CMK (cell line): Measurements from ENCODE around the gene MVD.
"Not testable (repeated sequence)": the region's sequence is repeated elsewhere in the genome, so short reads cannot be mapped to it uniquely, and the experiment has no call there.

ENCODE experiments used
- DNase-seq: peaks from one replicate; pipeline ENCODE4 v3.0.0-alpha.2; 2010; ENCODE audit warnings: low read depth

Gene MVD

GRCh38 chr16:88681709-88682451 lies 19.0 kb upstream of the MVD start:
- no peak for DNase-seq

GRCh38 chr16:88681084-88681680 lies 18.3 kb upstream of the MVD start:
- no peak for DNase-seq

GRCh38 chr16:88680554-88681083 lies 17.7 kb upstream of the MVD start:
- no peak for DNase-seq

- no peak for DNase-seq
Measured at GRCh38 chr16:88678224-88678979, 15.5 kb upstream of the MVD start.

- DNase-seq, result no peak
Measured at GRCh38 chr16:88677721-88678120, 14.8 kb upstream of the MVD start.

GRCh38 chr16:88676502-88677242 lies 13.8 kb upstream of the MVD start:
- DNase-seq, result no peak

GRCh38 chr16:88673716-88674379 lies 11.0 kb upstream of the MVD start:
- DNase-seq, result no peak

GRCh38 chr16:88672776-88673175 lies 9.9 kb upstream of the MVD start:
- DNase-seq, result no peak

GRCh38 chr16:88671806-88672205 lies 8.9 kb upstream of the MVD start:
- DNase-seq, result no peak

GRCh38 chr16:88669980-88670379 lies 7.1 kb upstream of the MVD start:
- DNase-seq, result no peak

- not testable (repeated sequence) for DNase-seq
Measured at GRCh38 chr16:88669493-88669892, 6.6 kb upstream of the MVD start.

GRCh38 chr16:88667461-88667860 lies 4.6 kb upstream of the MVD start:
- no peak for DNase-seq

GRCh38 chr16:88665570-88665969 lies 2.7 kb upstream of the MVD start:
- DNase-seq, result no peak

GRCh38 chr16:88665148-88665547 lies 2.3 kb upstream of the MVD start:
- DNase-seq, result no peak

GRCh38 chr16:88662222-88662842 lies 559 bp downstream of the MVD start:
- no peak for DNase-seq

- DNase-seq, result no peak
Measured at GRCh38 chr16:88661468-88661867, 1.4 kb downstream of the MVD start.

GRCh38 chr16:88659160-88659559 lies 3.7 kb downstream of the MVD start:
- DNase-seq, result no peak

GRCh38 chr16:88658714-88659113 lies 4.2 kb downstream of the MVD start:
- DNase-seq, result no peak

GRCh38 chr16:88657371-88657770 lies 5.5 kb downstream of the MVD start:
- no peak for DNase-seq

- DNase-seq, result no peak
Measured at GRCh38 chr16:88656291-88656980, 6.5 kb downstream of the MVD start.
